Stimulated activated memory B cell treated with anti-CD40 and anti-IgM and Interleukin-4, amounts not matched to agents 10 μg/mL and 1 μg/mL and 100 μg/mL, for 72 hours (primary cell): ENCODE results near the gene YWHAE.

ENCODE experiments used
- ATAC-seq: fragments of 150-1000 bp; cut with Tn5 transposase; 2 replicates; pipeline ENCODE4 v1.10.0; 2021
- H3K27ac Mint-ChIP-seq: one replicate; pipeline ENCODE4 v1.8.0; 2022; ENCODE audit warnings: mild to moderate bottlenecking, mixed read lengths
- H3K27me3 Mint-ChIP-seq: one replicate; pipeline ENCODE4 v1.8.0; 2022; ENCODE audit warnings: mixed read lengths
- H3K36me3 Mint-ChIP-seq: one replicate; pipeline ENCODE4 v1.8.0; 2022; ENCODE audit warnings: mixed read lengths
- H3K4me1 Mint-ChIP-seq: one replicate; pipeline ENCODE4 v1.8.0; 2022; ENCODE audit warnings: mixed read lengths
- H3K4me3 Mint-ChIP-seq: one replicate; pipeline ENCODE4 v1.8.0; 2022; ENCODE audit warnings: mild to moderate bottlenecking, moderate library complexity, mixed read lengths
- H3K9me3 Mint-ChIP-seq: one replicate; pipeline ENCODE4 v1.8.0; 2022; ENCODE audit warnings: mixed read lengths

Gene YWHAE

DNA sequence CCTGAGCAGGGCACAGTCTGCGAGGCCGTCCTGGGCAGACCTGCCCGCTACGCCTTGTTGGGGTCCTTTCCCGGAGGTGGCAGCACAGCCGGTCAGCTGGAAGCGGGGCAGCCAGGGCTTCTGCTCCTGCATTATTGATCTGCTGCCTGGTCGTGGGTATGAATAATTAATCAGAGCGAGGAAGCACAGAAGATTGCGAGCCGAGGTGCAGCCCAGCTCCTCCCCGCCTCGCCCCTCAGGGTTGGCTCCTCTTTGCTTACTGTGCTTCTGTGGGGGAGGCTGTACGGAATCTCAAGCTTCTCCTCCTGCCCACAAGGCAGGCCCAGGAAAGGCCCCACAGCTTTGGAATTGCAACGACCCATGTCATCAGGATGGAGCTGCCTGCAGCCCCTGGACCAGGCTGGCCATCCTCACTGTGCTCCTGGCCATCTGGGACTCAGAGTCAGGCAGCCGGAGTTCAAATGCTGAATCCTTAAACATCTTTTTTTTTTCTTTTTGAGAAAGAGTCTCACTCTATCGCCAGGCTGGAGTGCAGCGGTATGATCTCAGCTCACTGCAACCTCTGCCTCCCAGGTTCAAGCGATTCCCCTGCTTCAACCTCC lies 95.0 kb downstream of the YWHAE start:
- no peaks in the 10 kb centered on the region for H3K36me3 Mint-ChIP-seq
- H3K4me1 Mint-ChIP-seq: no peaks in the 10 kb centered on the region
- no peak overlapping the region for H3K27ac Mint-ChIP-seq

DNA sequence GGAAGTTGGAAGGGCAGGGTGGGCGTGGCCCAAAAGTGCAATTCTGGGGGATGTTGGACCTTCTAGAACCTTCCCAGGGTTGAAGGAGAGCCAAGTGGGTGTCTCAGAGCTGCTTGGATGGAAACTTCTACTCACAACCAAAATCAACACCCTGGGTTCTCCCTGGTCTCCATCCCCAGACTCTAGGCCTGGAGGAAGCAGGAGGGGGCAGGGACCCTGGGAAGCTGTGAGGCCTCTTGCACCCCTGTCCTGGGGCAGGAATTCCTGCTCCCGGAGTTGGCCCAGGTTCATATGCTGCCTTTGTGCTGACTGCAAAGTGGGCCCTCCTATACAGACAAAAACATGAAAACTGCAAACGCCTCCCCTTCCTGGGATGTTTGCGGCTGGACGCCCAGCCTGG lies 95.5 kb downstream of the YWHAE start:
- Mint-ChIP-seq H3K36me3 (no peaks in the 10 kb centered on the region), H3K9me3 (no peaks in the 10 kb centered on the region), H3K27ac (no peak overlapping the region), H3K4me3 (no peak overlapping the region), H3K4me1 (no peaks in the 10 kb centered on the region), H3K27me3 (peaks cover 46% of the 10 kb centered on the region)
- no peak for ATAC-seq

More for the DNA sequence above, 95.0 kb downstream of the YWHAE start:
- no peak for ATAC-seq
- Mint-ChIP-seq H3K27me3 (peaks cover 40% of the 10 kb centered on the region), H3K4me3 (no peak overlapping the region), H3K9me3 (no peaks in the 10 kb centered on the region)

DNA sequence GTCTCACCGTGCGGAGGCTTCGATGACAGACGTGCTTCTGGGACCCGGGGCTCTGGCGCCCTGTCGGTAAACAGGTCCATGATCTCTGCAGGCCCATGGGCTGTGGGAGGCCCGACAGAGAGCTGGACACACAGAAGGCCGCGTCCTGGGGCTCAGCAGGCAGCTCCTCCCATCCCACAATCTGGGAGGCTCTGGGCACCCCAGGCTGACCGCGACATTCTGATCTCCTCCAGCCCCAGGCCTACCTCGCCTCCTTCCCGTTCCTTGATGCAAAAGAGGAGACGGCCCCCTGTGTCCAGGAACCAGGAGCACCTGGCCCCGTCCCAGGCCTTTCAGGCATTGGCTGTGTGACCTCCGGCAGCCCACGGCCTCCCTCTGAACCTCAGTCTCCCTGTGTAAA lies 97.3 kb downstream of the YWHAE start:
- Mint-ChIP-seq H3K4me1 (peaks cover 7% of the 10 kb centered on the region), H3K27ac (no peak overlapping the region), H3K36me3 (no peaks in the 10 kb centered on the region), H3K4me3 (no peak overlapping the region), H3K9me3 (no peaks in the 10 kb centered on the region), H3K27me3 (peaks cover 57% of the 10 kb centered on the region)
- ATAC-seq: no peak

DNA sequence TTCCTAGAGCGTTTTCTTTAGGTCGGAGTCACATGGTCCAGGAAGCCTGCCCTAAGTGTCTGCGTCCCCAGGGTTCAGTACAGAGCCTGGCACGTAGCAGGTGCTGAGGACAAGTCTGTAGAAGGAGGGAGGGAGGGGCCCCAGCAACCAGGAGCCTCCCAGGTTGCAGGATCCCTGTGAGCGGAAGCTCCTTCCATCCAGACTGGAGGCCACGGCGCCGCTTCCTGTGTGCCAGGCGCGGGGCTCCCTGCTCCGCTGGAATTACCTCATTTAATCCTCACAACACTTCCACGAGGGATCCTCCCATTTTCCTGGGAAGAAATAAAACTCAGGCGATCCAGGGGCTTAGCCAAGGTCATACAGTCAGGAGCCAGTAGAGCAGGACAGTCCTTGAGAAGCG lies 98.5 kb downstream of the YWHAE start:
- Mint-ChIP-seq H3K27ac (no peak overlapping the region), H3K36me3 (no peaks in the 10 kb centered on the region), H3K9me3 (no peaks in the 10 kb centered on the region), H3K27me3 (peaks cover 57% of the 10 kb centered on the region), H3K4me3 (no peak overlapping the region), H3K4me1 (peaks cover 7% of the 10 kb centered on the region)
- no peak for ATAC-seq

DNA sequence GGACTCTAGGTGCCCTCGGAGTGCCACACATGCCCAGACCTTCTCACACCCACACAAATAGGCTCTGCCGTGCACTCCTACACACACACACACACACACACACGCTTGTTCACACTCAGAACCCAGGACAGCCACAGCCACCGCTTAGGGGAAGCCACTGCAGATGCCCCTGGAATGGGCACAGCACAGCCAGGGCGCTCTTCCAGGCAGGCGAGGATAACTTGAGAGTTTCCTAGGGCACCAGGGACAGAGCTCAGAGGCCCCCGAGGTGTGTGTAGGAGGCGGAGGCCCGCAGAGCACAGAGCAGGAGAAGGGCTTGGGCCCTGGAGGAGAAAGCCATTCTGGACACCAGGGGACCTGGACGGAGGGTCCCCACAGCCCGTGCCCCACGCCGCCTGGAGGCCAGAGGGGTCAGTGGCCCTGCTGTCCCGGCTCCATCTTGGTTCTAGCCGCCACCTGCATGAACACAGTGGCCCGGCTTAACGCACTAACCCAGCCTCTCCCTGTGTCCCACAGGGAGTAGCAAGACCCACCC lies 99.6 kb downstream of the YWHAE start:
- no peak for ATAC-seq
- peaks cover 49% of the 10 kb centered on the region for H3K27me3 Mint-ChIP-seq

DNA sequence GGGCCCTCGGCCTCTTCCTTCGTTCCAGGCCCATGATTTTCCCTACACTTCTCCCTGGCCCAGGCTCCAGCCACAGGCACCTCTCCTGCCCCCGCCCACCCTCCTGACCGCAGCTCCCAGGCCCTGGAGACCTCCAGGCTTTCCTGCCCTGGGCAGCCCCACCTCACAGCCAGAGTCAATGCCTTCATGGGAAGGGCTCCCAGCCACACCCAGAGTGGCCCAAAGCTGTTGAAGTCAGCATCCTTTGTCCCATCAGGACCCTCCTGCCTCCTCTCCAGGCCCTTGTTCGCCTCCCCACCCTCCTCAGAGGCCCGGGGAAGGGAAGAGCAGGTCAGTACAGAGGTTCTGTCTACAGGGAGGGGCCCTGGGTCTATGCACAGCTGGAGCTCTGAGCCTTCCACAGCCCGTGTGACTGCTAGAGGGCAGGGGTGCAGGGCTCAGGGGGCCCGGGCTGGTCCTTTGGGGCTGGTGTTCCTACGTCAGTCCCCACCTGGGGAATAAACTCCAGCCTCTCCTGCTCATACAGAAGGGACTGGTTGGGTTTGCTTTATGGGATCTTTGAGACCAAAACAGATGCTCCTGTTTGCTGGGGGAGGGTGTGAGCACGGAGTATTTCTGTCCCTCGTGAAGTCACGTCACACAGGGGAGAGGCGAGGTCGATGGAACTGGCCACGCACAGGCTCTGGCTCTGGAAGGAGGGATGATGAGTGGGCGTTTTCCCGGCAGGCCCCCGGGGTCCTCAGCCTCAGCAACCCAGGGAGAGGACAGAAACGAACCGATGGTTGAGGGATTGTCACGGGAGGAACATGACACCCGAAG lies 100.3 kb downstream of the YWHAE start:
- Mint-ChIP-seq H3K27ac (no peak overlapping the region), H3K27me3 (peaks cover 46% of the 10 kb centered on the region), H3K4me1 (peaks cover 13% of the 10 kb centered on the region), H3K36me3 (no peaks in the 10 kb centered on the region), H3K4me3 (no peak overlapping the region), H3K9me3 (no peaks in the 10 kb centered on the region)
- ATAC-seq: no peak

More for the DNA sequence above, 99.6 kb downstream of the YWHAE start:
- Mint-ChIP-seq H3K27ac (no peak overlapping the region), H3K4me1 (peaks cover 9% of the 10 kb centered on the region), H3K4me3 (no peak overlapping the region), H3K9me3 (no peaks in the 10 kb centered on the region), H3K36me3 (no peaks in the 10 kb centered on the region)

DNA sequence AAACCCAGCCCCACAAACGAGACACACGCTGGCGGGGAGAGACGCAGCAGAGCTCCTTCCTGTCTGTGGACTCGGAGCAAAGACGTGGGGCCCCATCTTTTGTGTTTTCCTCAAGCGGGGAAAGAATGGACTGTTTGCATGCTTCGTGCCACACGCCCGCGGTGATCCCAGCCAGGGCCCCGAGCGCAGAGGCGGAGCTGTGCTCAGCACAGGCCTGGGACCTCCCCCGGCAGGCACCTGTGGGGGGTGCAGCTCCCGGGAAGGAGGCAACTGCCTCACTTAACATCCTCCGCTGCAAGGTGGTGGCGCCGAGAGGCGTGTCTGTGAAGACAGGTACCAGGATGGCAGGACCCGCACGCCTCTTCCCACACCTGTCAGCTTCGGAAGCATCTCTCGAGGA lies 101.4 kb downstream of the YWHAE start:
- Mint-ChIP-seq H3K27me3 (peaks cover 46% of the 10 kb centered on the region), H3K36me3 (no peaks in the 10 kb centered on the region), H3K9me3 (no peaks in the 10 kb centered on the region), H3K4me3 (no peak overlapping the region), H3K4me1 (peaks cover 24% of the 10 kb centered on the region), H3K27ac (no peak overlapping the region)
- no peak for ATAC-seq
